ENCODE data around the gene CPN1.
"Not testable (repeated sequence)": the region's sequence is repeated elsewhere in the genome, so short reads cannot be mapped to it uniquely, and the experiment has no call there.

CPN1 gene

DNA sequence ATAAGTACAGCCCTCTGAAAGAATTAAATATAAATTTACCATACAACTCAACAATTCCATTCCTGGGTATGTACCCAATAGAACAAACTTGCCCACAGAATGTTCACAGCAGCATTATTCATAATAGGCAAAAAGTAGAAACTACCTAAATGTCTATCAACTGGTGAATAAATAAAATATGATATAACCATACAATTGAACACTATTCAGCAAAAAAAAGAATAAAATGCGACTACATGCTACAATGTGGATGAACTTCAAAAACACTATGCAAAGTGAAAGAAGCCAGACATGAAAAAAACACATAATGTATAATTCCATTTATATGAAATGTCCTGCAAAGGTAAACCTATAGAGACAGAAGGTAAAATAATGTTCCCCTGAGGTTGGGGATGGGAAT lies 2.0 kb upstream of the CPN1 start:
- Histone ChIP-seq H3K9me3 (ENCODE audit: control insufficient read depth, low read length) (no peaks in the 10 kb centered on the region), H3K27ac (ENCODE audit: insufficient read depth, low read length, poor library complexity, severe bottlenecking) (no peak overlapping the region), H3K4me1 (ENCODE audit: control insufficient read depth, insufficient read depth, low read length, poor library complexity, severe bottlenecking) (no peaks in the 10 kb centered on the region), H3K27me3 (replicated peaks; ENCODE audit: control insufficient read depth, insufficient read depth, low read length, poor library complexity, severe bottlenecking) (peaks cover 5% of the 10 kb centered on the region), H3K36me3 (ENCODE audit: control insufficient read depth, insufficient read depth, low read length) (no peaks in the 10 kb centered on the region), H3K4me3 (ENCODE audit: insufficient read depth, low read depth, low read length, poor library complexity, severe bottlenecking) (no peak overlapping the region)
- DNase-seq: no peak

DNA sequence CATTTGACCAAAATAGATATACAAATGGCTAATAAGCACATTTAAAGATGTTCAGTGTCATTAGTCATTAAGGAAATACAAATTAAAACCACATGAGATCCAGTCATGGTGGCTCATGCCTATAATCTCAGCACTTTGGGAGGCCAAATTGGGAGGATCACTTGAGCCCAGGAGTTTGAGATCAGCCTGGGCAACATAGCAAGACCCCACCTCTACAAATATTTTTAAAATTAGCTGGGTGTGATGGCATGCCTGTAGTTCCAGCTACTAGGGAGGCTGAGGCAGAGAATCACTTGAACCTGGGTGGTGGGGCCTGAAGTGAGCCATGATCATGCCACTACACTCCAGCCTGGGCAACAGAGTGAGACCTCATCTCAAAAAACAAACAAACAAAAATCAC lies 607 bp upstream of the CPN1 start:
- H3K4me1 ChIP-seq (ENCODE audit: control insufficient read depth, insufficient read depth, low read length, poor library complexity, severe bottlenecking); H3K27ac ChIP-seq (ENCODE audit: insufficient read depth, low read length, poor library complexity, severe bottlenecking); H3K27me3 ChIP-seq (replicated peaks; ENCODE audit: control insufficient read depth, insufficient read depth, low read length, poor library complexity, severe bottlenecking); H3K9me3 ChIP-seq (ENCODE audit: control insufficient read depth, low read length); DNase-seq; H3K4me3 ChIP-seq (ENCODE audit: insufficient read depth, low read depth, low read length, poor library complexity, severe bottlenecking); H3K36me3 ChIP-seq (ENCODE audit: control insufficient read depth, insufficient read depth, low read length): not testable (repeated sequence)

- Histone ChIP-seq H3K36me3 (ENCODE audit: control insufficient read depth, insufficient read depth, low read length) (no peaks in the 10 kb centered on the region), H3K9me3 (ENCODE audit: control insufficient read depth, low read length) (no peaks in the 10 kb centered on the region), H3K4me3 (ENCODE audit: insufficient read depth, low read depth, low read length, poor library complexity, severe bottlenecking) (no peak overlapping the region), H3K27ac (ENCODE audit: insufficient read depth, low read length, poor library complexity, severe bottlenecking) (no peak overlapping the region), H3K27me3 (replicated peaks; ENCODE audit: control insufficient read depth, insufficient read depth, low read length, poor library complexity, severe bottlenecking) (peaks cover 5% of the 10 kb centered on the region), H3K4me1 (ENCODE audit: control insufficient read depth, insufficient read depth, low read length, poor library complexity, severe bottlenecking) (no peaks in the 10 kb centered on the region)
- no peak for DNase-seq
These were observed 4.9 kb downstream of the CPN1 start for GRCh38 chr10:100076750-100077149.

DNA sequence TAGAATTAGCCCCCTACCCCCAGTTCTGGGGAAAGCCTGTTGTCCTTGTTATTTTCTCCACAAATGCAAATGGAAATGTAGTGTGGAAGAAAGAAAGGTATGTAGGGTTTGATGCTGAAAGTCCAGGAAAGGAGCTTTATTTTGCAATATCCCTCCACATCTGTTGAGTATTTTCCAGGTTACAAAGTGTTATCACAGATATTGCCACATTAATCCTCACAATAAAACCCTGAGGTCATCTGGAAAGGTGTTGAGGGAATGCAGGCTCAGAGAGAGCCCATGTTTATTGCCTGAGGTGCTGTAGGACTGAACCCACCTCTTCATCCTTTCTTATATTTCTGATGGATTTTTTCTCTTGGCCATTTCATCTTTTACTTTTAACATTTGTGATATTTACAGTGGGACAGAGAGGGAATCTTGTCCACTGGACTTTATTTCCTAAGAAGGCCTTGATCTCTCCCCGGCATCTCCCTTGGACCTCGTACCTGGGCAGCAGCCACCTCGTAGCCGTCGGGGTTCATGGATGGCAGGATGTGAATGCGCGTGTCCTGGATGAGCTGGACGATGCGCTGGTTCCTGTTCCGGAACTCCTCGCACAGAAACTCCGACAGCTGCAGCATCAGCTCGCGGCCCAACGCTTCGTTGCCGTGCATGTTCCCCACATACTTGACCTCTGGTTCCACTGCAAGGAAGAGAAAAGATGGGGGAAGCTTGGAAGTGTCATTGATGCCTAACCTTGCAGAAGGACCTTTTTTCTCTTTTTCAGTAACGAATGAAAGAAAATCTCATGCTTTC lies 6.0 kb downstream of the CPN1 start:
- Histone ChIP-seq H3K9me3 (ENCODE audit: control insufficient read depth, low read length) (no peaks in the 10 kb centered on the region), H3K27me3 (replicated peaks; ENCODE audit: control insufficient read depth, insufficient read depth, low read length, poor library complexity, severe bottlenecking) (no peaks in the 10 kb centered on the region), H3K4me1 (ENCODE audit: control insufficient read depth, insufficient read depth, low read length, poor library complexity, severe bottlenecking) (no peaks in the 10 kb centered on the region), H3K27ac (ENCODE audit: insufficient read depth, low read length, poor library complexity, severe bottlenecking) (no peak overlapping the region), H3K36me3 (ENCODE audit: control insufficient read depth, insufficient read depth, low read length) (no peaks in the 10 kb centered on the region), H3K4me3 (ENCODE audit: insufficient read depth, low read depth, low read length, poor library complexity, severe bottlenecking) (no peak overlapping the region)
- no peak for DNase-seq

DNA sequence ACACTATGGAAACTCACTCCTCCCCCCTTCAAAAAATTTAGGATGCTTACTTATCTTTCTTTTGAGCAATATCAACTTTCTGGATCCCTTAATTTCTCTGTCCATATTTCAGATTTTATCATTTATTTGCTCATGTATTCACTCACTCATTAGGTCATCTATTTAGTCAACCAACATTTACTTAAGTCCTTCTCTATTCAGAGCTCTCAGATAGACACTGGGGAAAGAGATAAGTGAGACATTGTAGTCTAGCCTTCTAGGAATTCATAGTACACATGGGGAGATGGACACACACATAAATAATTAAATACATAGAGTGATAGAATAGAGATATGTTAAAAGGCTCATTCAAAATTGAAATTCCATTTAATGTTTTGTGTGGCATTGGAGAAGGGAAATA lies 9.2 kb downstream of the CPN1 start:
- Histone ChIP-seq H3K9me3 (ENCODE audit: control insufficient read depth, low read length) (no peaks in the 10 kb centered on the region), H3K27me3 (replicated peaks; ENCODE audit: control insufficient read depth, insufficient read depth, low read length, poor library complexity, severe bottlenecking) (no peaks in the 10 kb centered on the region), H3K27ac (ENCODE audit: insufficient read depth, low read length, poor library complexity, severe bottlenecking) (no peak overlapping the region), H3K36me3 (ENCODE audit: control insufficient read depth, insufficient read depth, low read length) (no peaks in the 10 kb centered on the region), H3K4me1 (ENCODE audit: control insufficient read depth, insufficient read depth, low read length, poor library complexity, severe bottlenecking) (no peaks in the 10 kb centered on the region), H3K4me3 (ENCODE audit: insufficient read depth, low read depth, low read length, poor library complexity, severe bottlenecking) (no peak overlapping the region)
- no peak for DNase-seq

GRCh38 chr10:100071529-100071928 lies 10.1 kb downstream of the CPN1 start:
- H3K4me1 ChIP-seq (ENCODE audit: control insufficient read depth, insufficient read depth, low read length, poor library complexity, severe bottlenecking): no peaks in the 10 kb centered on the region
- no peak overlapping the region for H3K4me3 ChIP-seq (ENCODE audit: insufficient read depth, low read depth, low read length, poor library complexity, severe bottlenecking)
- H3K27ac ChIP-seq (ENCODE audit: insufficient read depth, low read length, poor library complexity, severe bottlenecking): no peak overlapping the region
- H3K9me3 ChIP-seq (ENCODE audit: control insufficient read depth, low read length): no peaks in the 10 kb centered on the region
- DNase-seq: no peak
- H3K27me3 ChIP-seq (replicated peaks; ENCODE audit: control insufficient read depth, insufficient read depth, low read length, poor library complexity, severe bottlenecking): no peaks in the 10 kb centered on the region
- no peaks in the 10 kb centered on the region for H3K36me3 ChIP-seq (ENCODE audit: control insufficient read depth, insufficient read depth, low read length)

- H3K27ac ChIP-seq (ENCODE audit: insufficient read depth, low read length, poor library complexity, severe bottlenecking): no peak overlapping the region
- no peaks in the 10 kb centered on the region for H3K4me1 ChIP-seq (ENCODE audit: control insufficient read depth, insufficient read depth, low read length, poor library complexity, severe bottlenecking)
- no peaks in the 10 kb centered on the region for H3K27me3 ChIP-seq (replicated peaks; ENCODE audit: control insufficient read depth, insufficient read depth, low read length, poor library complexity, severe bottlenecking)
- no peak overlapping the region for H3K4me3 ChIP-seq (ENCODE audit: insufficient read depth, low read depth, low read length, poor library complexity, severe bottlenecking)
- DNase-seq: no peak
- no peaks in the 10 kb centered on the region for H3K9me3 ChIP-seq (ENCODE audit: control insufficient read depth, low read length)
- no peaks in the 10 kb centered on the region for H3K36me3 ChIP-seq (ENCODE audit: control insufficient read depth, insufficient read depth, low read length)
These were observed 14.2 kb downstream of the CPN1 start for GRCh38 chr10:100067466-100067865.

DNA sequence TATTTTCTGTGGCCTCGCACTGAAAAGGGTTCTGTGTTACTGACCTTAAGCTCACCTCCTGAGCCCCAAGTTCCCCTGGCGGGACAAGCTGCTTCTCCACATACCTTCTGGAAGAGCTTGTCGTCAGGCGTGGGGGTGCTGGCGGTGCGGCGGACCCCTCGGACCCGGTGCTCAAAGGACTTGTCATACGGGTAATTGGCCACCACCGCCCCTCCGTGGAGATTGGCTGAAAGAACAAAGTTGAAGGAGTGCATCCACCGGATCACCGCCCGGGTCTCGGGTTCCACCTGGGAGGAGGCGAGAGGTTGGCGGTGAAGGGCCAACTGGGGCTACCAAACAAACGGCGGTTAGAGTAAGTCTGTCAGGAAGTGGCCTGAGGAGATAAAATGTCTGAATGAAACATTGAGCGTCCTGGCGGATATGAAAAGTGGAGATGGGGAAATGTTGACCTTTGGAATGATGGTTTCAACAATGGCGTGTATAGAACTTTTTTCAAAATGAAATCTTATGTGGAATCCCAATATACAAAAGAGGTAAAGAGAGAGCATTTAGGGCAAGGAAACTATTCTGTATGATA lies 16.5 kb downstream of the CPN1 start:
- H3K27me3 ChIP-seq (replicated peaks; ENCODE audit: control insufficient read depth, insufficient read depth, low read length, poor library complexity, severe bottlenecking): no peaks in the 10 kb centered on the region
- H3K4me1 ChIP-seq (ENCODE audit: control insufficient read depth, insufficient read depth, low read length, poor library complexity, severe bottlenecking): no peaks in the 10 kb centered on the region
- DNase-seq: no peak
- H3K9me3 ChIP-seq (ENCODE audit: control insufficient read depth, low read length): no peaks in the 10 kb centered on the region
- H3K27ac ChIP-seq (ENCODE audit: insufficient read depth, low read length, poor library complexity, severe bottlenecking): no peak overlapping the region
- H3K36me3 ChIP-seq (ENCODE audit: control insufficient read depth, insufficient read depth, low read length): no peaks in the 10 kb centered on the region
- no peak overlapping the region for H3K4me3 ChIP-seq (ENCODE audit: insufficient read depth, low read depth, low read length, poor library complexity, severe bottlenecking)

DNA sequence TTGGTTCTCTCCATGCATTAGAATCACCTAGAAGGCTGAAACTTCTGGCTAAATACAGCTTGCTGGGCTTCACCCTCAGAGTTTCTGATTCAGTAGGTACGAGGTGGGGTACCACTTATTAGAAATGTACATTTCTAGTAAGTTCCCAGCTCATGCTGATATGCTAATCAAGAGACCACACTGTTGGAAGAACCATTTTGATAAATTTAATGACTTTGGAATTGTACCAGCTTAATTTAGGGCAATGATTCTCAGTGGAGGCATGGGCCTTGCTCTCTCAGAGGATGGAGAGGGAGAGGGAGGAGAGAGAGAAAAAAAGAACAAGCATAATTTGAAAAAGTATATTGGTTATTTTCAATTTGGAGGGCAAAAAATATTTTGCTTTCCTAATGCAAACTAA lies 20.3 kb downstream of the CPN1 start:
- no peaks in the 10 kb centered on the region for H3K27me3 ChIP-seq (replicated peaks; ENCODE audit: control insufficient read depth, insufficient read depth, low read length, poor library complexity, severe bottlenecking)
- H3K36me3 ChIP-seq (ENCODE audit: control insufficient read depth, insufficient read depth, low read length): no peaks in the 10 kb centered on the region
- H3K4me1 ChIP-seq (ENCODE audit: control insufficient read depth, insufficient read depth, low read length, poor library complexity, severe bottlenecking): no peaks in the 10 kb centered on the region
- H3K27ac ChIP-seq (ENCODE audit: insufficient read depth, low read length, poor library complexity, severe bottlenecking): no peak overlapping the region
- H3K9me3 ChIP-seq (ENCODE audit: control insufficient read depth, low read length): no peaks in the 10 kb centered on the region
- no peak for DNase-seq
- H3K4me3 ChIP-seq (ENCODE audit: insufficient read depth, low read depth, low read length, poor library complexity, severe bottlenecking): no peak overlapping the region

GRCh38 chr10:100057948-100058347 lies 23.7 kb downstream of the CPN1 start:
- H3K4me1 ChIP-seq (ENCODE audit: control insufficient read depth, insufficient read depth, low read length, poor library complexity, severe bottlenecking): no peaks in the 10 kb centered on the region
- H3K9me3 ChIP-seq (ENCODE audit: control insufficient read depth, low read length): no peaks in the 10 kb centered on the region
- no peak for DNase-seq
- H3K27ac ChIP-seq (ENCODE audit: insufficient read depth, low read length, poor library complexity, severe bottlenecking): no peak overlapping the region
- H3K36me3 ChIP-seq (ENCODE audit: control insufficient read depth, insufficient read depth, low read length): no peaks in the 10 kb centered on the region
- H3K27me3 ChIP-seq (replicated peaks; ENCODE audit: control insufficient read depth, insufficient read depth, low read length, poor library complexity, severe bottlenecking): no peaks in the 10 kb centered on the region
- no peak overlapping the region for H3K4me3 ChIP-seq (ENCODE audit: insufficient read depth, low read depth, low read length, poor library complexity, severe bottlenecking)

All from effector memory CD4-positive, alpha-beta T cell (primary cell).